ENCODE results near the gene DCLK1.
"Not testable (repeated sequence)": the region's sequence is repeated elsewhere in the genome, so short reads cannot be mapped to it uniquely, and the experiment has no call there.

GRCh38 chr13:36070504-36071192, 60.5 kb downstream of the DCLK1 start:
- not testable (repeated sequence) for TF ChIP-seq CTCF, POLR2A (IDR thresholded peaks at IDR 0.05)

All from body of pancreas (tissue), 4 donors.